GM21515 (cell line): ENCODE results near the gene PCCA.
"Not testable (repeated sequence)": the region's sequence is repeated elsewhere in the genome, so short reads cannot be mapped to it uniquely, and the experiment has no call there.

Source experiments
- ATAC-seq: cut with Tn5 transposase; IDR thresholded peaks from one replicate; pipeline ENCODE4 v1.9.1; 2021; ENCODE audit not compliant: unreplicated experiment

The PCCA gene

GRCh38 chr13:100139817-100140216 is 50.9 kb downstream of the PCCA start:
- ATAC-seq: no peak

GRCh38 chr13:100140441-100140840 is 51.5 kb downstream of the PCCA start:
- ATAC-seq: no peak

- ATAC-seq: not testable (repeated sequence)
These were observed 52.6 kb downstream of the PCCA start for GRCh38 chr13:100141461-100141961.

GRCh38 chr13:100146534-100146933 is 57.6 kb downstream of the PCCA start:
- no peak for ATAC-seq

GRCh38 chr13:100147825-100148224 is 58.9 kb downstream of the PCCA start:
- no peak for ATAC-seq

GRCh38 chr13:100148422-100148821 is 59.5 kb downstream of the PCCA start:
- ATAC-seq: no peak

- ATAC-seq: no peak
These were observed 60.5 kb downstream of the PCCA start for GRCh38 chr13:100149389-100149788.

- not testable (repeated sequence) for ATAC-seq
These were observed 61.8 kb downstream of the PCCA start for GRCh38 chr13:100150711-100151110.

- no peak for ATAC-seq
These were observed 66.0 kb downstream of the PCCA start for GRCh38 chr13:100154842-100155416.

GRCh38 chr13:100156788-100157187 is 67.9 kb downstream of the PCCA start:
- ATAC-seq: no peak

- no peak for ATAC-seq
These were observed 69.7 kb downstream of the PCCA start for GRCh38 chr13:100158569-100158968.

GRCh38 chr13:100159584-100159983 is 70.7 kb downstream of the PCCA start:
- no peak for ATAC-seq

- no peak for ATAC-seq
These were observed 71.6 kb downstream of the PCCA start for GRCh38 chr13:100160450-100160849.

- ATAC-seq: no peak
These were observed 74.5 kb downstream of the PCCA start for GRCh38 chr13:100163375-100163774.

- no peak for ATAC-seq
These were observed 84.3 kb downstream of the PCCA start for GRCh38 chr13:100173203-100173602.

- not testable (repeated sequence) for ATAC-seq
These were observed 85.6 kb downstream of the PCCA start for GRCh38 chr13:100174455-100174854.

GRCh38 chr13:100175078-100175802 is 86.3 kb downstream of the PCCA start:
- ATAC-seq: no peak

- no peak for ATAC-seq
These were observed 86.9 kb downstream of the PCCA start for GRCh38 chr13:100175803-100176182.

- ATAC-seq: no peak
These were observed 88.0 kb downstream of the PCCA start for GRCh38 chr13:100176801-100177400.

GRCh38 chr13:100178309-100178708 is 89.4 kb downstream of the PCCA start:
- no peak for ATAC-seq

- ATAC-seq: no peak
These were observed 90.4 kb downstream of the PCCA start for GRCh38 chr13:100179276-100179675.

GRCh38 chr13:100182900-100183490 is 94.1 kb downstream of the PCCA start:
- ATAC-seq: no peak
